HEK293 (cell line): Measurements from ENCODE around the gene ZSWIM7.
A peak's percentile ranks its signal among the peaks of the same experiment; 100 is the strongest.

Experiments used
- MYNN ChIP-seq: fragments of 450-650 bp; formaldehyde crosslinking; IDR thresholded peaks from 2 replicates; pipeline ENCODE4 v1.5.1; 2016; ENCODE audit warnings: missing biosample characterization, missing genetic modification characterization, borderline replicate concordance
- OSR2 ChIP-seq: fragments of 450-650 bp; formaldehyde crosslinking; IDR thresholded peaks from 2 replicates; pipeline ENCODE4 v1.5.1; 2016; ENCODE audit warnings: missing biosample characterization, missing genetic modification characterization
- SP2 ChIP-seq: fragments of 450-650 bp; formaldehyde crosslinking; IDR thresholded peaks from 2 replicates; pipeline ENCODE4 v1.5.1; 2016; ENCODE audit warnings: missing biosample characterization, missing genetic modification characterization
- YY2 ChIP-seq: fragments of 450-650 bp; formaldehyde crosslinking; IDR thresholded peaks from 2 replicates; pipeline ENCODE4 v1.5.1; 2016; ENCODE audit warnings: missing biosample characterization, missing genetic modification characterization
- ZBTB17 ChIP-seq: fragments of 450-650 bp; formaldehyde crosslinking; IDR thresholded peaks from 2 replicates; pipeline ENCODE4 v1.5.1; 2016; ENCODE audit warnings: missing biosample characterization, missing genetic modification characterization
- ZBTB20 ChIP-seq: fragments of 450-650 bp; formaldehyde crosslinking; IDR thresholded peaks from 2 replicates; pipeline ENCODE4 v1.5.1; 2016; ENCODE audit warnings: missing biosample characterization, missing genetic modification characterization
- ZBTB21 ChIP-seq: fragments of 450-650 bp; formaldehyde crosslinking; IDR thresholded peaks from 2 replicates; pipeline ENCODE4 v1.5.1; 2017; ENCODE audit warnings: missing biosample characterization, missing genetic modification characterization
- ZBTB8A ChIP-seq: fragments of 450-650 bp; formaldehyde crosslinking; IDR thresholded peaks from 2 replicates; pipeline ENCODE4 v1.5.1; 2016; ENCODE audit warnings: missing biosample characterization, missing genetic modification characterization
- ZFP69B ChIP-seq: fragments of 450-650 bp; formaldehyde crosslinking; IDR thresholded peaks from 2 replicates; pipeline ENCODE4 v1.5.1; 2016; ENCODE audit warnings: missing biosample characterization, missing genetic modification characterization
- ZIC2 ChIP-seq: fragments of 450-650 bp; formaldehyde crosslinking; IDR thresholded peaks from 2 replicates; pipeline ENCODE4 v1.5.1; 2016; ENCODE audit warnings: missing biosample characterization, missing genetic modification characterization
- ZNF2 ChIP-seq: fragments of 450-650 bp; formaldehyde crosslinking; IDR thresholded peaks from 2 replicates; pipeline ENCODE4 v1.5.1; 2016; ENCODE audit warnings: missing biosample characterization, missing genetic modification characterization
- ZNF416 ChIP-seq: fragments of 450-650 bp; formaldehyde crosslinking; IDR thresholded peaks from 2 replicates; pipeline ENCODE4 v1.5.1; 2016; ENCODE audit warnings: missing biosample characterization, missing genetic modification characterization
- ZNF571 ChIP-seq: fragments of 450-650 bp; formaldehyde crosslinking; IDR thresholded peaks from 2 replicates; pipeline ENCODE4 v1.5.0; 2017; ENCODE audit warnings: missing biosample characterization, missing genetic modification characterization
- ZNF596 ChIP-seq: fragments of 450-650 bp; IDR thresholded peaks from 2 replicates; pipeline ENCODE4 v1.5.0; 2018; ENCODE audit warnings: missing biosample characterization, mild to moderate bottlenecking, missing genetic modification characterization, moderate library complexity
- ZNF623 ChIP-seq: fragments of 450-650 bp; formaldehyde crosslinking; IDR thresholded peaks from 2 replicates; pipeline ENCODE4 v1.5.1; 2016; ENCODE audit warnings: missing biosample characterization, missing genetic modification characterization
- ZNF654 ChIP-seq: fragments of 450-650 bp; formaldehyde crosslinking; IDR thresholded peaks from 2 replicates; pipeline ENCODE4 v1.5.1; 2016; ENCODE audit warnings: low read depth, missing biosample characterization, missing genetic modification characterization
- ZNF660 ChIP-seq: fragments of 450-650 bp; IDR thresholded peaks from 2 replicates; pipeline ENCODE4 v1.5.1; 2018; ENCODE audit warnings: missing biosample characterization, mild to moderate bottlenecking, missing genetic modification characterization
- ZNF785 ChIP-seq: fragments of 450-650 bp; formaldehyde crosslinking; IDR thresholded peaks from 2 replicates; pipeline ENCODE4 v1.5.1; 2016; ENCODE audit warnings: missing biosample characterization, missing genetic modification characterization
- ZSCAN30 ChIP-seq: fragments of 450-650 bp; IDR thresholded peaks from 2 replicates; pipeline ENCODE4 v1.5.1; 2018; ENCODE audit warnings: missing biosample characterization, mild to moderate bottlenecking, missing genetic modification characterization, moderate library complexity
- TF ChIP-seq, protein P1 (sequence below): fragments of 450-650 bp; formaldehyde crosslinking; IDR thresholded peaks from 2 replicates; pipeline ENCODE4 v1.5.1; 2016; ENCODE audit warnings: missing biosample characterization, missing genetic modification characterization
- TF ChIP-seq, protein P2 (sequence below): fragments of 450-650 bp; formaldehyde crosslinking; IDR thresholded peaks from 2 replicates; pipeline ENCODE4 v1.5.1; 2016; ENCODE audit warnings: missing biosample characterization, missing genetic modification characterization
- TF ChIP-seq, protein P3 (sequence below): IDR thresholded peaks from 2 replicates; pipeline ENCODE4 v1.6.1; 2011; ENCODE audit warnings: mild to moderate bottlenecking, low read depth, low read length, borderline replicate concordance
- TF ChIP-seq, protein P4 (sequence below): fragments of 450-650 bp; formaldehyde crosslinking; IDR thresholded peaks from 2 replicates; pipeline ENCODE4 v1.5.1; 2016; ENCODE audit warnings: missing biosample characterization, missing genetic modification characterization

ZSWIM7 gene

DNA sequence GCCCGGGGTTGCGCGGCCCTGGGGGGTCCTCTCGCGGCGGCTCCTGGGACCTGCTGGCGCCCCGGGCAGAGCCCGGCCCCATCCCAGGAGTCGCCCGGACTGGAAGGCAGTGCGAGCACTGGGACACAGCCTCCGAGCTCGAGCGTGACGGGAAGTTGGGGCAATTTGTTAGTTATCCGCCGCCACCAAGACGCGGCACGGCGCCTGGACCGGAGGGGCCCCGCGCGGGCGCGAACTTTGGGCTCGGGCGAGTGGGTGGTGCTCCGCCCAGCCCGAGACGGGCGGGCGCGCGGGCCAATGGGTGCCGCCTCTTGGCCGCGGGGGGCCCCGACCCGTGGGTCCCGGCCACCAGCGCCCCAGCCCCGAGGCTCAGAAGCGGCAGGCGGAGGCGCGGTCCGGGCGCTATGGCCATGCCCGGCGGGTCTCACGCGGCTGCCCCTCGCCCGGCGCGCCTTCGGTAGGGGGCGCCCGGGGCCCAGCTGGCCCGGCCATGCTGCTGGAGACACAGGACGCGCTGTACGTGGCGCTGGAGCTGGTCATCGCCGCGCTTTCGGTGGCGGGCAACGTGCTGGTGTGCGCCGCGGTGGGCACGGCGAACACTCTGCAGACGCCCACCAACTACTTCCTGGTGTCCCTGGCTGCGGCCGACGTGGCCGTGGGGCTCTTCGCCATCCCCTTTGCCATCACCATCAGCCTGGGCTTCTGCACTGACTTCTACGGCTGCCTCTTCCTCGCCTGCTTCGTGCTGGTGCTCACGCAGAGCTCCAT is 54.6 kb downstream of the ZSWIM7 start, which contains the start of gene ADORA2B (continued):
- TF ChIP-seq, protein P1, sequence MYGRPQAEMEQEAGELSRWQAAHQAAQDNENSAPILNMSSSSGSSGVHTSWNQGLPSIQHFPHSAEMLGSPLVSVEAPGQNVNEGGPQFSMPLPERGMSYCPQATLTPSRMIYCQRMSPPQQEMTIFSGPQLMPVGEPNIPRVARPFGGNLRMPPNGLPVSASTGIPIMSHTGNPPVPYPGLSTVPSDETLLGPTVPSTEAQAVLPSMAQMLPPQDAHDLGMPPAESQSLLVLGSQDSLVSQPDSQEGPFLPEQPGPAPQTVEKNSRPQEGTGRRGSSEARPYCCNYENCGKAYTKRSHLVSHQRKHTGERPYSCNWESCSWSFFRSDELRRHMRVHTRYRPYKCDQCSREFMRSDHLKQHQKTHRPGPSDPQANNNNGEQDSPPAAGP (tag by site-specific recombination), result peak; percentile 40; the same call in 1 of the 2 replicates
- TF ChIP-seq, protein P2, sequence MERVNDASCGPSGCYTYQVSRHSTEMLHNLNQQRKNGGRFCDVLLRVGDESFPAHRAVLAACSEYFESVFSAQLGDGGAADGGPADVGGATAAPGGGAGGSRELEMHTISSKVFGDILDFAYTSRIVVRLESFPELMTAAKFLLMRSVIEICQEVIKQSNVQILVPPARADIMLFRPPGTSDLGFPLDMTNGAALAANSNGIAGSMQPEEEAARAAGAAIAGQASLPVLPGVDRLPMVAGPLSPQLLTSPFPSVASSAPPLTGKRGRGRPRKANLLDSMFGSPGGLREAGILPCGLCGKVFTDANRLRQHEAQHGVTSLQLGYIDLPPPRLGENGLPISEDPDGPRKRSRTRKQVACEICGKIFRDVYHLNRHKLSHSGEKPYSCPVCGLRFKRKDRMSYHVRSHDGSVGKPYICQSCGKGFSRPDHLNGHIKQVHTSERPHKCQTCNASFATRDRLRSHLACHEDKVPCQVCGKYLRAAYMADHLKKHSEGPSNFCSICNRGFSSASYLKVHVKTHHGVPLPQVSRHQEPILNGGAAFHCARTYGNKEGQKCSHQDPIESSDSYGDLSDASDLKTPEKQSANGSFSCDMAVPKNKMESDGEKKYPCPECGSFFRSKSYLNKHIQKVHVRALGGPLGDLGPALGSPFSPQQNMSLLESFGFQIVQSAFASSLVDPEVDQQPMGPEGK (tag by site-specific recombination), result peak; percentile 32; the same call in 1 of the 2 replicates
- TF ChIP-seq ZBTB8A (peak; percentile 94), ZNF2 (tag by site-specific recombination) (peak; percentile 62), ZNF660 (peak; percentile 70), ZNF596 (tag by site-specific recombination) (peak; percentile 36; the same call in 1 of the 2 replicates), ZNF785 (tag by site-specific recombination) (no peak), ZSCAN30 (tag by site-specific recombination) (peak; percentile 83; the same call in 1 of the 2 replicates), SP2 (tag by site-specific recombination) (peak; percentile 20; the same call in 1 of the 2 replicates), ZNF654 (tag by site-specific recombination) (peak; percentile 26), ZBTB21 (tag by site-specific recombination) (no peak), ZNF416 (tag by site-specific recombination) (no peak), ZNF571 (no peak), ZIC2 (peak; percentile 10; the same call in 1 of the 2 replicates), ZBTB17 (tag by site-specific recombination) (0 out of 2 replicates have a peak, but pooled peaks have one; percentile 30), ZBTB20 (tag by site-specific recombination) (peak; percentile 27; the same call in 1 of the 2 replicates), ZFP69B (0 out of 2 replicates have a peak, but pooled peaks have one; percentile 22), YY2 (tag by site-specific recombination) (peak; percentile 78), ZNF623 (tag by site-specific recombination) (no peak), OSR2 (tag by site-specific recombination) (no peak), MYNN (tag by site-specific recombination) (no peak)
- TF ChIP-seq, protein P3, sequence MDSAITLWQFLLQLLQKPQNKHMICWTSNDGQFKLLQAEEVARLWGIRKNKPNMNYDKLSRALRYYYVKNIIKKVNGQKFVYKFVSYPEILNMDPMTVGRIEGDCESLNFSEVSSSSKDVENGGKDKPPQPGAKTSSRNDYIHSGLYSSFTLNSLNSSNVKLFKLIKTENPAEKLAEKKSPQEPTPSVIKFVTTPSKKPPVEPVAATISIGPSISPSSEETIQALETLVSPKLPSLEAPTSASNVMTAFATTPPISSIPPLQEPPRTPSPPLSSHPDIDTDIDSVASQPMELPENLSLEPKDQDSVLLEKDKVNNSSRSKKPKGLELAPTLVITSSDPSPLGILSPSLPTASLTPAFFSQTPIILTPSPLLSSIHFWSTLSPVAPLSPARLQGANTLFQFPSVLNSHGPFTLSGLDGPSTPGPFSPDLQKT, result no peak
- TF ChIP-seq, protein P4, sequence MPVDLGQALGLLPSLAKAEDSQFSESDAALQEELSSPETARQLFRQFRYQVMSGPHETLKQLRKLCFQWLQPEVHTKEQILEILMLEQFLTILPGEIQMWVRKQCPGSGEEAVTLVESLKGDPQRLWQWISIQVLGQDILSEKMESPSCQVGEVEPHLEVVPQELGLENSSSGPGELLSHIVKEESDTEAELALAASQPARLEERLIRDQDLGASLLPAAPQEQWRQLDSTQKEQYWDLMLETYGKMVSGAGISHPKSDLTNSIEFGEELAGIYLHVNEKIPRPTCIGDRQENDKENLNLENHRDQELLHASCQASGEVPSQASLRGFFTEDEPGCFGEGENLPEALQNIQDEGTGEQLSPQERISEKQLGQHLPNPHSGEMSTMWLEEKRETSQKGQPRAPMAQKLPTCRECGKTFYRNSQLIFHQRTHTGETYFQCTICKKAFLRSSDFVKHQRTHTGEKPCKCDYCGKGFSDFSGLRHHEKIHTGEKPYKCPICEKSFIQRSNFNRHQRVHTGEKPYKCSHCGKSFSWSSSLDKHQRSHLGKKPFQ, result peak; percentile 55; the same call in 1 of the 2 replicates
